Jurkat, Clone E6-1 (cell line): Measurements from ENCODE around the gene RBMS3.
"Not testable (repeated sequence)": the region's sequence is repeated elsewhere in the genome, so short reads cannot be mapped to it uniquely, and the experiment has no call there.

ENCODE experiments used
- DNase-seq: peaks from one replicate; pipeline ENCODE4 v3.0.0-alpha.2; 2011; ENCODE audit warnings: low read depth, low spot score
- H3K4me3 ChIP-seq: 2 replicates; pipeline ENCODE4 v1.5.1; 2011; ENCODE audit warnings: mild to moderate bottlenecking, low read length, control low read depth, moderate library complexity

The RBMS3 gene

DNA sequence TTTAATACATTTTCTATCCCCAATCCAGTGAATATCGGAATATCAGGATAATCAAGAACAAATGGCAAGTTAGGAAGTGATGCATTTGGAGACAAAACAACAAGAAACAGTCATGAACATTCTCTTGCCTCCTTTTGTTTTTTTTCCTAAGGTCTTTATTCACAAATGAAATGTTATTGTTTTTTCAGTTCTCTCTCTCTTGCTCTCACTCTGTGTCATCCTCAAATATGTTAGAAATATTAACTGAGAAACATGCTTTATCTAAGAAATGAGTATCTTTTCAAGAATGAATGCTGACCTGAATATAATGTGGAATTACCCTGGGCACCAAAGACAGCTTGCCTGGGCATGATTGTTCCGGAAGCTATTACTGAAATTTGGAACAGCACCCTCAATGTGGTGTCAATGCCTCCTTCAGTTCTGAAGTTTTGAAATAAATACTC, 51.3 kb downstream of the RBMS3 start:
- no peak for DNase-seq
- H3K4me3 ChIP-seq = no peak overlapping the region

DNA sequence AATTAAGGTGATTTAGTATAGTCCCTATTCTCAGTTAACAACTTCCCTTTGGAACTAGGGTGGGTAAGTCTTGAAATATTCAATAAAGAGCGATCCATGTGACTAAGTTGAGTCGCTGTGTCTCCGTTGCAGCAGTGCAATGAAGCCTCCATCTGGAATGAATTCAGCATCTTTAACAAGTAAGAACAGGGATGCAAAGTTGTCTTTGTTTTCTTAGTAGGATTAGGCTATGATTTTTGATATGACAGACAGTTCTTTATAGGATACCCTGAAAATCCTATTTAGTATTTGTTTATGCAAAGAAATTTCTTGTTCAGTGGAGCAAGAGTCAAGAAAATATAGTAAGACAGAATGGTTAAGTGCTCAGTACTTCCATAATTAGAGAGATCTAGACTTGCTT, 52.7 kb downstream of the RBMS3 start:
- no peak for DNase-seq
- no peak overlapping the region for H3K4me3 ChIP-seq

DNA sequence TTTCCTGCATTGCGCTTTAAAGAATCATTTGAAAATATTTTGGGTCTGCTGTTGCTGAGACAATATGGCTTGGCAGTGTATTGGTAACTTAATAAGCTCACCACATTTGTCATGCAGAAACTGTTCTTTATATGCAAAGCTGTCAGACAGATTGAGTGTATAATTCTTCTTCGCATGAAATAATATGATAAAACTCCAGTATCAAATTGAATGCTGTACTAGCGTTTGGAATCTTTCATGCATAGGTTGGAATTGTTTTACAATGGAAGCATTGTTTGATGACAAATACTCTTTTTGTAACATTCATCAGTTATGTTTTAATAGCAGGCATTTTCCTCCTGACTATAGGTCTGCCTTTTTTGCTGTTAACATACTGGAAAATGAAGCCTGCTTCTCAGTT, 53.8 kb downstream of the RBMS3 start:
- DNase-seq = no peak
- no peak overlapping the region for H3K4me3 ChIP-seq

DNA sequence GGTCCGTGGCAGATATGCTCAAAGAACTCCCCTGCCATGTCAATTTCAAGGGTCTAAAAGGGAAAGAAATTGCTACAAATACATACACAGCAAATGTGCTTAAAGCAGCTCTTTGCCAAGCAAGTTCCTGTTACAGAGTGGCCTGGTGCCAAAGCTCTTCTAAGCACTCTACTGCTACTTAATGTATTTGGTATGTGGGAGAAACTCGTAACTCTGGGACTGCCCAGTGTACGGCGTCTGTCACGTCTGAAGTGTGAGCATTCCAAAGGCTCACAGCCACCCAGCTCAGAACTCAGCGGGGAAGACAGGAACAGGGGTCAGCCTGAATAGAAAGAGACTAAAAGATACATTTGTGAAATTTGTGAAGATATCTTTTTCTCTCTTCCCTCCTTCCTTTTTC, 54.6 kb downstream of the RBMS3 start:
- H3K4me3 ChIP-seq = no peak overlapping the region
- DNase-seq = no peak

DNA sequence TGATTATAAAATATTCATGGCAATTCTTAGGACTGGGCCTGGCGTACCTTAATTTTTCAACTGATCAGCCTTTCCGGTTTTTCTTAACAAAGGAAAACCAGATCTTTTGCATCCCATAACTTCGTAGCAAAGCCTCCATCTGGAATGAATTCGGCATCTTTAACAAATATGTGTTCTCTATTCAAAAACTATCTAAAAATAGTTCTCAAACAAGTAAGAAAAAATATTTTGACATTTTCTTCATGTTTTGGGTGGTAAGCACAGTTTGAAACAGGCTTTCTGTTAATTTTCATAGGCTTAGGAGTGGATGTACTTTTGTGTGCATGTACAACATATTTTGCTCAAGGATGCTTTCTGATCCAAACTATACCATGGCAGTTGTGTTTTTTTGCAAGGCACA, 55.1 kb downstream of the RBMS3 start:
- H3K4me3 ChIP-seq = no peak overlapping the region
- no peak for DNase-seq

DNA sequence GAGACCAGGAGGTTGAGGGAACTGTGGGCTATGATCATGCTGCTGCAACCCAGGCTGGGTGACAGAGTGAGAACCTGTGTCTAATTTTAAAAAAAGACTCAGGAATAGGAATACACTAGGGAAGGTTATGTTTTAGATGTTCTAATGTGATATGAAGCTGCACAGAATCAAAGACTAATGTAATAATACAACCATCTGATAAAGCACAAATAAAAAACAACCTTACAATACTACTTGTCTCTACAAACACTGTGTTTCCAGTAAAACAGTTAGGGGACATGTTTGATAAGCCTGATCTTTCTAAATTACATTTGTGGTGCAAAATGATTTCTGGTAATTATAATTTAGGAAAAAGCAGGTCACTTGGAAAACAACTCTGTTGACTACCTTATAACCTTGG, 56.7 kb downstream of the RBMS3 start:
- no peak for DNase-seq
- H3K4me3 ChIP-seq = no peak overlapping the region

DNA sequence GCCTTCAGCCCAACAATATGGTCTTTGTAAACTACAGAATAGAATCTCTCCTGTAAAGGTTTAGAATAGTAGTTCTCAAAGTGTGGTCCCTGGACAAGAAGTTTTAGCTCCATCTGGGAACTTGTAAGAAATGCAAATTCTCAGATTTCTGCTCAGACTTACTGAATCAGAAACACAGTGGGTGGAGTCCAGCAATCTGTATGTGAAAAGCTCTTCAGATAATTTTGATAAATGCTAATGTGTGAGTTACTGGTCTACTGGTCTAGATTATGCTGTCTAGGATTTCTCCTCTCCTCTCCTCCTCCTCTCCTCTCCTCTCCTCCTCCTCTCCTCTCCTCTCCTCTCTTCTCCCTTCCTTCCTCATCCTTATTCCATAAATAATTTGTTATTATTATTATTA, 57.5 kb downstream of the RBMS3 start:
- no peak for DNase-seq
- no peak overlapping the region for H3K4me3 ChIP-seq

DNA sequence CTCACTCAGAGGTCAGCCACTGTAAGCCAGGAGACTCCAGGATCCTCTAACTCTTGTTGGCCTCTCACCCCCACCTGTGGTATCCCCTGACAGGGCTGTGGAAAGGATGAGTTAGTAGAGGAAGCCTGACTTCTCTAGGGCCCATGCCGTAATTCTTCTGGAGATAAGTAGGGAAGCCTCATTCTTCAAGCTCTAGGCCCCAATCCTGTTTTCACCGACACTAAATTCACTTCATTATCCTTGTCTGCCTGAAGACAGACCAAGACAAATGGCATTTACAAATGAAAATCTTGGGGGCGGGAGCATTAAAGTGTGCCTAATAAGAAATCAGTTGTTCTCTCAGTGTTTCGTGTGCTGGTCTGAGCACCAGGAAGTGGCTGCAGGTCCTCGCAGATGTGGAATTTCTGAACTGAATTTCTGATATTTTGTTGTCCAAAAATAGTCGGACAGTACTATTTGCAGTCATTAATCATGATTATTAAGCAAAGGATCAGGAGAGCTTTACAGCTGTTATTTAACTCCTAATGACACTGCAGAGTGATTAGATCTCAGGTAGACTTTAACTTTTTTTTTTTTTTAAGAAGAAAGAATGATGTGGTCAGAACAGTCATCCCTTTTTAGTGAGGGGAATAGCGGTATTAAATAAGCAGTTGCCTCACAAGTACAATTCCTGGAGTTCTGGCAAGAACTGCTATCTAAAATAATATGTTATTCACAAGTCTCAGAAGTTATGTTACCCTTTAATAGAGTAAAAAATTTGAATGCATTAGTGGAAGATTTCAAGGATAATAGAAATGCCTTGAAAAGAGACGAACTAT, 58.4 kb downstream of the RBMS3 start:
- no peak for DNase-seq
- no peak overlapping the region for H3K4me3 ChIP-seq

DNA sequence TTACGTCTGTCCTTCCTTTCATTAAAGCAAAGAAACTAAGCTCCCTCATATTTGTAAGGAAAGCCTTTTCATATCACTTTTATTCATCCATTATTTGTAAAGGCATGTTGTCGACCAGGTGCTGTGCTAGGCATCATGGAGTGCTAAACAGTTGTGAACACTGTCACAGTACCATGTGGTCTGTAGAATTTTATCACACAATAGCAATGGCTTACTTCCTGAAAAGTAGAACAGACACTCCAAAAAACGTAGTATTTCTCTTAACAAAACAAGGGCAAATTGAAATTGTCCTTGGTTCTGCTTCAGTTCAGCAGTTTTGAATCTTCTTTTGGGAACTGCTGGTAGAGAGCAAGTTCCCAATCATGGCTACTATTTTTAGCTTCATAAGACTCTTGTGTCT, 63.3 kb downstream of the RBMS3 start:
- no peak overlapping the region for H3K4me3 ChIP-seq
- no peak for DNase-seq

DNA sequence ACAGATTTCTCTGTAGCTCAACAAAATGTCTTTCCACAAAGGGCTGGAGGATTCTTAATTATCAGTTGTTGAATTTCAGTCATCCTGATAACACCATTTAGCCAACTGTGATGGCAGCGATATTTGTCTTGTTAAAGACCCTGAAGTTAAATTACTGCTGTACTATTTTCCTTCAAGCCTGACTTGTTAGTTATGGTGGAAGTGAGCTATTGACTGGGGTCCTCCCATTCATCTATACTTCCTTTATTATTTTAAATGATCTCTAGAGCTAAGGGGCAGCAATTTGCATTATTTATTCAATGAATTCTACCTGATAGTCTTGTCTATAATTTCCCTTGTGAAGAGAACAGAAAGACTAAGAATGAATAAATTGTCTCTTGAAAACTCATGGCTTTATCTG, 64.1 kb downstream of the RBMS3 start:
- DNase-seq = no peak
- no peak overlapping the region for H3K4me3 ChIP-seq

DNA sequence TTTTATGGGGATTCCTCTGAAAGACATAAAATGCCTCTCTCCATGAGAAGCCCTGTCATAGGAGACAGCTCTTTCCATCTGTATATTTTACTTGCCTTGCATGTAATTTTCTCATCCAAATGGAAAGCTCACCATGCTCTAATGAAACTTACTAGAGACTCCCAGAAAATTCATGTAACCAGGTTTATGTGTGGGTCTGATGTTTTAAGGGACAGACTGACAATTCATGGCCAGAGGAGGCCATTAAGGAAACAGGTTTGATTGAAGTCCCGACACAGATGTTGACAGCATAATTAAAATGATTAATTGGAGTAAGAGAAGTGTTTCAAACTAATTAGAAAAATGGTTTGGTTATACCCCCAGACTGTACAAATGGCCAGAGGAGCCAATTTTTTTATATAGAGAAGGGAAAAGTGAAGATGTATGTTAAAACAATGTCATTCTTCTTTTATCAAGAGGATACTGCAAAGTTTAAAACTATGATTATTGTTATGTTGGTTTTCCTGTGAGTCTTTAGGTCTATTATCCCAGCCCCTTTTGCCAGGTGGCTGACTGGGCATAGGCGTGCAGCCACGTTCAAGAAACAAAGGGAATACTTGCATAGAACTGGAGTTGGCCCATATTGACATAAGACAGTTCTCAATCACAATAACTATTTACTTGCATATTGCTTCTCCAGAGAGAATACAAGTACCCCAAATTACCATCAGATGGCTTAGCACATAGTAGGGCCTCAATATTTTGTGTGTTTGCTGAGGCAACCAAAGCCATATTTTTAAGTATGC, 64.8 kb downstream of the RBMS3 start:
- H3K4me3 ChIP-seq = no peak overlapping the region
- no peak for DNase-seq

DNA sequence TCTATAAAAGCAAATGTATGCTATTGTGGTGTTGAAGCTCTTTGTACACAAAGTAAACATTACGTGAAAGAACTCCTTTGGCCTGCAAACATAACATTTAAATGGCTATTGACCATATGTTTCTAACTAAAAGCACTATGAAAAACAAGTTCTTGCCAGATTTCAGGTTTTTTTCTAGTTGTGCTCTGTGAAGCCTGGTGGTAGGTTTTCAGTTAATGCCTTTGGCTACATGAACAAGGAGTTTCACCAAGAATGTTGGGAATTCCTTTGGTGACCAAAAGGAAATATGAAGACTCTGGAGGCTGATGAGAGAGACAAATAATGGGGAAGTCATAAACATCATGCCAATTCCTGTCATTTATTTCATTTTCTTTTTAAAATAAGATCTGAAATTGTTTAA, 66.0 kb downstream of the RBMS3 start:
- DNase-seq = no peak
- H3K4me3 ChIP-seq = no peak overlapping the region

DNA sequence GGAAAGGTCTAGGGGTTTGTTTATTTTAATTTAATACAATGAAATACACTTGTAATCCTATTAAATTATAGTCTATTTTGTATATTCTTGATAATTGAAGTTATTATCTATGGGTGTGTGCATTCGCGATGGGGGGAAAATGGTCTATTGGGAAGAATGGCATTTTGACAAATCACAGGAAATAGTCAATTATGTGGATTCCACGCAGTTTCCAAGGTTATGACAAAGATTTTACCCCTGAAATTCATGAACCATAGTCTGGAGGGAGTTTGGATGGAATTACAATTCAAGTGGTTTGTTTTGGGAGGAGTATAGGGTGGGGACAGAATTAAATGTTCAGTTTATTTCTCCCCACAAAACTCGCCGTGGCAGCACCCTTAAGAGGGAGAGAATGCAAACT, 66.5 kb downstream of the RBMS3 start:
- DNase-seq = no peak

DNA sequence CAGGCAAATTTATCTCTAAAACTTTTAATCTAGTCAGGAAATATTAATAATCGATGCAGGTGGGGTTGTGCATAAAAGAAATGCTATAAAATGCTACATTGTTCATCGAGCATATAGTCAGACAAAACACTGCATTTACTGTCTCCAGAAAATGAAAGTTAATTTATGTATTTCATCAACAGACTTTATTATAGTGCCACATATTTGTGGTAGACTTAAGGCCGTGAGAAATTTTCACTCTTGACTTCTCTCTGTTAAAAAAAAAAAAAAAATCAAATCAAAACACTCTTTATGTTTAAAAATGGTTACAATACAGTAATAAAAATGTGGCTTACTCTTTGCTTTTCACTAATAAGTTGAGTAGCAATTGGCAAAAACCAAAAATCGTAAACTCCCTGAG, 67.4 kb downstream of the RBMS3 start:
- DNase-seq = no peak
- H3K4me3 ChIP-seq = no peak overlapping the region

More for the DNA sequence above, 66.5 kb downstream of the RBMS3 start:
- no peak overlapping the region for H3K4me3 ChIP-seq

DNA sequence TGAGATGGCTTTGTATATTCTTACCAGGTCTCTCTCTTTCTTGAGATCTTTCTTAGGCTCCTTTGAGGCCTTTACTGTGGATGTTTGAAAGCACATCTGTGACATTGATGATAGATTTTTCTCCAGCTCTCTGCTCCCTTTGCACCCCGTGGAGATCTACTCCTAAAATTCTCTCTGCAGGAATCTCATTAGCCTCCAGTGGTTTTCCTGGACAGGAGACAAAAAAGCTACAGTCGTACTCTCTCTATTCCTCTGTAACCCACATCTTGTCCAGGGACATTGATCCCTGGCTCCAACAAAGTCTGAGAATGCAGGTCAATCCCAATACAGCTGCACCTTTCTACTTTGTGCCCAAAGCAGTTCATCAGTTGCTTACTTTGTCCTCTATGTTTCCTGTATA, 68.2 kb downstream of the RBMS3 start:
- DNase-seq = no peak
- H3K4me3 ChIP-seq = no peak overlapping the region

DNA sequence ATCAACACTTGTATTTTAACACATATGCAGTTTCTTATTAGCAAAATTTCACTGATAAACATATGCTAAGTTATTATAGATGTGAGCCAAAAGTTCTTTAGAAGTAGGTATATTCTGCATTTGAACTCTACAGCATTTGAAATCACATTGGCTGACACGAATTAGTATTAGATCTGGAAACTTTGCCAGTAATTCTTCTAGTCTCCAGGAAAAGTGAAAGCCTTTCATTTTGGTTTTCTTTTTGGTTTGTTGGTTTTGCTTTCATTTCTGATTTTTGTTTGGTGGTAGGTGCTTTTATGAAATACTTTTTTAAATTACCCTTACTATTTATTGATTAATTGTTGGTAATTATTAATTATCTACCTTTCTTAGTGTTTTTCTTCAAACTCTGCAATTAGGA, 72.9 kb downstream of the RBMS3 start:
- no peak overlapping the region for H3K4me3 ChIP-seq
- no peak for DNase-seq

DNA sequence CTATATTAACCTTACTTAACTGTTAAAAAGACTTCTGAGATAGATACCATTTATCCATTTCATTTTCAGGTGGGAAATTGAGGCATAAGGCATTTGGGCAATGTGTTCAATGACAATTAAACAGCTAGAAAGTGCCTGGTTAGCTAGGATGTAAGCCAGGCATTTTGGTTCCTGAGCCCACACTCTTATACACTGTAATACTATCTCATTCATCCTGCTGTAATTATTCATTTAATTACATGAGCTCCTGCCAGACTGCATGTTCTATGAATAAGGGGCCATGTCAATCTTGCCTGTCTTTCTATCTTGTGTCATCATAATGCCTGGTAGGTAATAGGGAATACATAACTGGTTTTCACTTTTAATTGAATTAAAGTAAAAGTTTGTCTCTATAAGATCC, 74.0 kb downstream of the RBMS3 start:
- DNase-seq = no peak

DNA sequence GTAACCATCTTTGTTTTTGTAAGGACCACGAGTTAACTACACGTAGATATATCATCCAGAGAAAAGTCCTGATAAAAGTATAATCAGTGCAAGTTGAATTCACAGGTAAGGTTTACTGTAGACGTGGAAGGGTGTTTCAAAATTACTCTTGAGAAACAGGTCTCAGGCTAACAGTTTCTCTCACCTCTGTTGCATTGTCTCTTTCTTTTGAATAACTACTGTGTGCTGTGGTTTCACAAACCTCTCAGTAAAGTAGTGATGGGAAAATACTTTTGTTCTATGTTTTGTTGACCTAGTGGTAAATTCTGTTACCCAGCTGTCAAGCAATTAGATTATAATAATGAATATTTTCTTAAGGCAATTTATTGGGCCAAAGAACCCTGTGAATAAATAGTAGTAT, 75.2 kb downstream of the RBMS3 start:
- H3K4me3 ChIP-seq = no peak overlapping the region
- no peak for DNase-seq

More for the DNA sequence above, 74.0 kb downstream of the RBMS3 start:
- H3K4me3 ChIP-seq = no peak overlapping the region

DNA sequence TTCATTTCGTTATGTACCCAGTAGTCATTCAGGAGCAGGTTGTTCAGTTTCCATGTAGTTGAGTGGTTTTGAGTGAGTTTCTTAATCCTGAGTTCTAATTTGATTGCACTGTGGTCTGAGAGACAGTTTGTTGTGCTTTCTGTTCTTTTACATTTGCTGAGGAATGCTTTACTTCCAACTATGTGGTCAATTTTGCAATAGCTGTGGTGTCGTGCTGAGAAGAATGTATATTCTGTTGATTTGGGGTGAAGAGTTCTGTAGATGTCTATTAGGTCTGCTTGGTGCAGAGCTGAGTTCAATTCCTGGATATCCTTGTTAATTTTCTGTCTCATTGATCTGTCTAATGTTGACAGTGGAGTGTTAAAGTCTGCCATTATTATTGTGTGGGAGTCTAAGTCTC, 79.4 kb downstream of the RBMS3 start:
- H3K4me3 ChIP-seq, DNase-seq: not testable (repeated sequence)

DNA sequence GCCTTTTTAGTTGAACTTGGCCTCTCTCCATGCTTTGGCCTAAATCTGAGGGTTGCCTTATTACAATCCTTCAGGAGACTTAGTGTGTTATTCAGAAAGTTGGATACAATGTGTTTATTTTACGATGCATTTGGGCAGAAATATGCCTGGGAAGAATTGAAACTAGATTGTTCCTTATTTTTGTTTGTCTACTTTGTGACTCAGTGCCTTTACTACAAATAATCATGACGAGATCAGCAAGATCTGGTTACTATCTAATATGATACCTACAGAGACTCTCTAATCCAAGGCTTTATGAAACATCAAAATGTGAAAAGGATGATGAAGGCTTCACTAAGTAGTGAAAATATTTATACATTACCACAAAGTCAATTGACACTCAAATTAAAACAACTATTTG, 82.2 kb downstream of the RBMS3 start:
- no peak overlapping the region for H3K4me3 ChIP-seq
- DNase-seq = no peak

DNA sequence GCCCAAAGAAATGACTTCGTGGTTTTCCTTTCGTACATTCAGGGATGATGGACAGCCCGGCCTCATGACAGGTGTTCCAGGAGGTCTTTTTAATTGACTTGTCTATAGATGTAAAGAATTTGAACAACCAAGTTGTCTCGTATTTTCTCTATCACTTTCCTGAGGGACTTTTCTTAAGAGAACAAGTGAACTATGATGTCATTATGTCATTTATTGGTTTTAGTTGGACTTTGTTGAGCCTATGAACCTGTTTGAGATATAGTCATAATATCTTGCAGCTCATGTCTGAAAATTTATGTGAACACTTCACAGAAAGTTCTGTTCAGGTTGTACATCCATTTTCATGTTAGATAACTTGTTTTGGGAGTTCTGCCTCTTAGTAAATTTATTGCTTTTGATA, 89.2 kb downstream of the RBMS3 start:
- no peak overlapping the region for H3K4me3 ChIP-seq
- DNase-seq = no peak
